ENCODE results near the gene SPTB.

DNA sequence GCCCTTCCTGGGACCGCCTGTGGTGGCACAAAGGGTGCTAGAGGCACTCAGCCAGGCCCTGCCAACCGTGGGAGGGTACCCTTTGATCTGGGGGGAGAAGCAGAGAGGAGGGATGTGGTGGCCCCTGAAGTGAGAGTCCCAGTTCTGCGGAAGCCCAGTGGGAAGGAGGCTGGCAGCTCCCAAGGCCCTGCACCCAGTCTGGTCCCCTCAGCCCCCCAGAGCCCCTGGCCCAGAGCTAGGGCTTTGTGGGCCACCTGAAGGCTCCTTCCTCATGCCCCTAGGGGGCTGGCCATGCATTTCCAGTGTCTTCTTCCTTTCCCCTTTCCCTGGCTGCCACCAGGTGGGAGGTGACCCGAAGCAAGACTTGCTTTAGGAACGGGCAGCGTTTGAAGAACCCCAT is 131.2 kb downstream of the SPTB start:
- TF ChIP-seq SUZ12 (IDR thresholded peaks at IDR 0.05; ENCODE audit: extremely low read depth, insufficient read depth, insufficient read length) (no peak), YY1 (IDR thresholded peaks at IDR 0.05; ENCODE audit: insufficient read depth, insufficient read length) (no peak)

Data from NT2/D1 (cell line).